GM12865 (cell line): ENCODE measurements around the gene DAPK2.
A peak's percentile ranks its signal among the peaks of the same experiment; 100 is the strongest.
"Not testable (repeated sequence)": the region's sequence is repeated elsewhere in the genome, so short reads cannot be mapped to it uniquely, and the experiment has no call there.

Experiments
- DNase-seq: peaks from one replicate; pipeline ENCODE4 v3.0.0; 2010; ENCODE audit warnings: low read depth
- H3K4me3 ChIP-seq: 2 replicates; pipeline ENCODE4 v1.5.1; 2011; ENCODE audit warnings: mild to moderate bottlenecking, low read depth, low read length, control low read depth
- CTCF ChIP-seq: IDR thresholded peaks from 2 replicates; pipeline ENCODE4 v1.5.1; 2011; ENCODE audit warnings: low read length, control low read depth, low read depth, inconsistent platforms; ENCODE audit not compliant: insufficient read depth; ENCODE audit errors: missing control alignments

The DAPK2 gene

GRCh38 chr15:63904042-63904441 lies 142.2 kb downstream of the DAPK2 start:
- no peak for DNase-seq
- no peak overlapping the region for H3K4me3 ChIP-seq
- no peak for TF ChIP-seq CTCF

- H3K4me3 ChIP-seq = no peak overlapping the region
- no peak for TF ChIP-seq CTCF
- no peak for DNase-seq
Measured at GRCh38 chr15:63902671-63903035, 143.6 kb downstream of the DAPK2 start.

GRCh38 chr15:63901912-63902670 lies 144.2 kb downstream of the DAPK2 start:
- TF ChIP-seq CTCF = no peak
- no peak overlapping the region for H3K4me3 ChIP-seq
- DNase-seq = no peak

- no peak for DNase-seq
- TF ChIP-seq CTCF = no peak
- no peak overlapping the region for H3K4me3 ChIP-seq
Measured at GRCh38 chr15:63900306-63900705, 146.0 kb downstream of the DAPK2 start.

GRCh38 chr15:63899606-63900005 lies 146.7 kb downstream of the DAPK2 start:
- DNase-seq, H3K4me3 ChIP-seq: not testable (repeated sequence)

- no peak overlapping the region for H3K4me3 ChIP-seq
- no peak for TF ChIP-seq CTCF
- no peak for DNase-seq
Measured at GRCh38 chr15:63899193-63899592, 147.1 kb downstream of the DAPK2 start.

- peak; percentile 97 for DNase-seq
- H3K4me3 ChIP-seq = no peak overlapping the region
- no peak for TF ChIP-seq CTCF
Measured at GRCh38 chr15:63896336-63897115, 149.8 kb downstream of the DAPK2 start.
